ENCODE measurements around the gene INHBC.

Gene INHBC

GRCh38 chr12:57416039-57416996 is 18.3 kb upstream of the INHBC start:
- Histone ChIP-seq H4K20me1 (ENCODE audit: low read depth, low read length) (no peaks in the 10 kb centered on the region), H3F3A (ENCODE audit: insufficient read depth) (peaks cover 3% of the 10 kb centered on the region; the same call in 1 of the 2 replicates), H3K4me3 (ENCODE audit: insufficient read depth, low read length, poor library complexity, severe bottlenecking) (no peak overlapping the region), H3K4me2 (ENCODE audit: low read depth, low read length, poor library complexity, severe bottlenecking) (no peak overlapping the region), H3K9me2 (replicated peaks; ENCODE audit: insufficient read depth, low read length) (no peaks in the 10 kb centered on the region), H3K9ac (ENCODE audit: low read length) (no peak overlapping the region), H3K79me2 (ENCODE audit: insufficient read depth, low read length) (peaks cover 70% of the 10 kb centered on the region), H3K9me3 (ENCODE audit: insufficient read depth, low read length) (no peaks in the 10 kb centered on the region), H3K27ac (ENCODE audit: low read depth, low read length) (no peak overlapping the region), H2AFZ (ENCODE audit: low read depth, low read length, severe bottlenecking) (no peak overlapping the region), H3K27me3 (ENCODE audit: low read length) (no peaks in the 10 kb centered on the region), H3K36me3 (ENCODE audit: low read length) (no peaks in the 10 kb centered on the region)
- TF ChIP-seq CTCF (IDR thresholded peaks at IDR 0.05; ENCODE audit: insufficient read depth, low read length, poor library complexity, severe bottlenecking): no peak
- no peak for TF ChIP-seq EZH2phosphoT487 (conservative IDR thresholded peaks at IDR 0.05; ENCODE audit: low read length)

GRCh38 chr12:57418255-57418654 is 16.3 kb upstream of the INHBC start:
- H3K9me2 ChIP-seq (replicated peaks; ENCODE audit: insufficient read depth, low read length): no peaks in the 10 kb centered on the region
- no peak for TF ChIP-seq EZH2phosphoT487 (conservative IDR thresholded peaks at IDR 0.05; ENCODE audit: low read length)
- no peak for TF ChIP-seq CTCF (IDR thresholded peaks at IDR 0.05; ENCODE audit: insufficient read depth, low read length, poor library complexity, severe bottlenecking)
- H3K9ac ChIP-seq (ENCODE audit: low read length): no peak overlapping the region
- peaks cover 3% of the 10 kb centered on the region; the same call in 1 of the 2 replicates for H3F3A ChIP-seq (ENCODE audit: insufficient read depth)
- H2AFZ ChIP-seq (ENCODE audit: low read depth, low read length, severe bottlenecking): no peak overlapping the region
- H3K4me3 ChIP-seq (ENCODE audit: insufficient read depth, low read length, poor library complexity, severe bottlenecking): no peak overlapping the region
- no peaks in the 10 kb centered on the region for H4K20me1 ChIP-seq (ENCODE audit: low read depth, low read length)
- no peaks in the 10 kb centered on the region for H3K27me3 ChIP-seq (ENCODE audit: low read length)
- H3K79me2 ChIP-seq (ENCODE audit: insufficient read depth, low read length): peaks cover 63% of the 10 kb centered on the region
- H3K4me2 ChIP-seq (ENCODE audit: low read depth, low read length, poor library complexity, severe bottlenecking): no peak overlapping the region
- no peaks in the 10 kb centered on the region for H3K36me3 ChIP-seq (ENCODE audit: low read length)
- no peaks in the 10 kb centered on the region for H3K9me3 ChIP-seq (ENCODE audit: insufficient read depth, low read length)
- no peak overlapping the region for H3K27ac ChIP-seq (ENCODE audit: low read depth, low read length)

GRCh38 chr12:57419495-57419894 is 15.1 kb upstream of the INHBC start:
- Histone ChIP-seq H3K9me2 (replicated peaks; ENCODE audit: insufficient read depth, low read length) (no peaks in the 10 kb centered on the region), H3F3A (ENCODE audit: insufficient read depth) (peaks cover 3% of the 10 kb centered on the region; the same call in 1 of the 2 replicates), H2AFZ (ENCODE audit: low read depth, low read length, severe bottlenecking) (no peak overlapping the region), H3K9ac (ENCODE audit: low read length) (no peak overlapping the region), H4K20me1 (ENCODE audit: low read depth, low read length) (no peaks in the 10 kb centered on the region), H3K79me2 (ENCODE audit: insufficient read depth, low read length) (peaks cover 61% of the 10 kb centered on the region), H3K9me3 (ENCODE audit: insufficient read depth, low read length) (no peaks in the 10 kb centered on the region), H3K27ac (ENCODE audit: low read depth, low read length) (no peak overlapping the region), H3K36me3 (ENCODE audit: low read length) (no peaks in the 10 kb centered on the region), H3K27me3 (ENCODE audit: low read length) (no peaks in the 10 kb centered on the region), H3K4me2 (ENCODE audit: low read depth, low read length, poor library complexity, severe bottlenecking) (no peak overlapping the region), H3K4me3 (ENCODE audit: insufficient read depth, low read length, poor library complexity, severe bottlenecking) (no peak overlapping the region)
- TF ChIP-seq EZH2phosphoT487 (conservative IDR thresholded peaks at IDR 0.05; ENCODE audit: low read length): no peak
- no peak for TF ChIP-seq CTCF (IDR thresholded peaks at IDR 0.05; ENCODE audit: insufficient read depth, low read length, poor library complexity, severe bottlenecking)

Measured in SU-DHL-6 (cell line).